ENCODE data around the gene PLCG1.

- TF ChIP-seq CTCF (IDR thresholded peaks at IDR 0.05): no peak
- no peak for TF ChIP-seq POLR2A (IDR thresholded peaks at IDR 0.05)
These were observed 85.0 kb downstream of the PLCG1 start for GRCh38 chr20:41222296-41222695.
